Type B pancreatic cell (in vitro differentiated cells): Measurements from ENCODE around the gene LTBP2. TPM values are rescaled to one million over a fixed set of nuclear protein-coding genes. Genes with fewer than 3 reads are reported as not detected.

ENCODE experiments used
- DNase-seq: peaks from one replicate; pipeline ENCODE4 v3.0.0; 2021; ENCODE audit warnings: mixed read lengths; ENCODE audit not compliant: unreplicated experiment; ENCODE audit errors: extremely low spot score
- H3K27ac Mint-ChIP-seq: 2 replicates; pipeline ENCODE4 v1.8.0; 2021; ENCODE audit warnings: mild to moderate bottlenecking, mixed read lengths
- H3K27me3 Mint-ChIP-seq: 2 replicates; pipeline ENCODE4 v1.8.0; 2021; ENCODE audit warnings: mixed read lengths
- H3K36me3 Mint-ChIP-seq: 2 replicates; pipeline ENCODE4 v1.8.0; 2021; ENCODE audit warnings: mixed read lengths
- H3K4me1 Mint-ChIP-seq: one replicate; pipeline ENCODE4 v1.8.0; 2021; ENCODE audit warnings: mixed read lengths; ENCODE audit not compliant: unreplicated experiment
- H3K4me3 Mint-ChIP-seq: 2 replicates; pipeline ENCODE4 v1.8.0; 2021; ENCODE audit warnings: mild to moderate bottlenecking, mixed read lengths
- H3K9me3 Mint-ChIP-seq: 2 replicates; pipeline ENCODE4 v1.8.0; 2021; ENCODE audit warnings: mixed read lengths
- CTCF ChIP-seq: fragments of 200-600 bp; sonication (generic); conservative IDR thresholded peaks from 2 replicates; pipeline ENCODE4 v1.5.0; 2021; ENCODE audit warnings: antibody characterized with exemption, mild to moderate bottlenecking
- total RNA-seq: library from RNA; stranded (reverse); gene quantifications from 2 replicates; pipeline ENCODE4 v1.2.1, GENCODE V29; 2021; ENCODE audit warnings: low replicate concordance

LTBP2 gene
- total RNA-seq, 1 donor from 2014 or later, result 1.1 TPM

GRCh38 chr14:74593241-74593953, 18.6 kb downstream of the LTBP2 start:
- no peak overlapping the region for H3K27ac Mint-ChIP-seq

GRCh38 chr14:74592476-74593201, 19.4 kb downstream of the LTBP2 start:
- Mint-ChIP-seq H3K36me3 (no peaks in the 10 kb centered on the region), H3K27ac (no peak overlapping the region), H3K4me3 (no peak overlapping the region), H3K27me3 (no peaks in the 10 kb centered on the region), H3K4me1 (no peaks in the 10 kb centered on the region), H3K9me3 (no peaks in the 10 kb centered on the region)
- TF ChIP-seq CTCF, result no peak
- no peak for DNase-seq

More at GRCh38 chr14:74593241-74593953, 18.6 kb downstream of the LTBP2 start:
- Mint-ChIP-seq H3K36me3 (no peaks in the 10 kb centered on the region), H3K27me3 (no peaks in the 10 kb centered on the region), H3K4me3 (no peak overlapping the region), H3K9me3 (no peaks in the 10 kb centered on the region), H3K4me1 (no peaks in the 10 kb centered on the region)
- no peak for DNase-seq
- no peak for TF ChIP-seq CTCF

- no peaks in the 10 kb centered on the region for H3K4me1 Mint-ChIP-seq
- H3K27ac Mint-ChIP-seq, result no peak overlapping the region
- no peaks in the 10 kb centered on the region for H3K36me3 Mint-ChIP-seq
- no peak overlapping the region for H3K4me3 Mint-ChIP-seq
- no peaks in the 10 kb centered on the region for H3K9me3 Mint-ChIP-seq
- TF ChIP-seq CTCF, result no peak
- DNase-seq, result no peak
- no peaks in the 10 kb centered on the region for H3K27me3 Mint-ChIP-seq
Measured at GRCh38 chr14:74591899-74592298, 20.1 kb downstream of the LTBP2 start.

- H3K27ac Mint-ChIP-seq, result no peak overlapping the region
- no peak for TF ChIP-seq CTCF
- DNase-seq, result no peak
- H3K4me3 Mint-ChIP-seq, result no peak overlapping the region
- no peaks in the 10 kb centered on the region for H3K4me1 Mint-ChIP-seq
- H3K36me3 Mint-ChIP-seq, result no peaks in the 10 kb centered on the region
- no peaks in the 10 kb centered on the region for H3K27me3 Mint-ChIP-seq
- no peaks in the 10 kb centered on the region for H3K9me3 Mint-ChIP-seq
Measured at GRCh38 chr14:74591394-74591793, 20.6 kb downstream of the LTBP2 start.

- Mint-ChIP-seq H3K27ac (no peak overlapping the region), H3K9me3 (no peaks in the 10 kb centered on the region), H3K4me1 (no peaks in the 10 kb centered on the region), H3K27me3 (no peaks in the 10 kb centered on the region), H3K36me3 (no peaks in the 10 kb centered on the region), H3K4me3 (no peak overlapping the region)
- no peak for DNase-seq
- TF ChIP-seq CTCF, result no peak
Measured at GRCh38 chr14:74589291-74589879, 22.7 kb downstream of the LTBP2 start.
